ENCODE data around the gene ZC3H12C. TPM values are rescaled to one million over a fixed set of nuclear protein-coding genes. Genes with fewer than 3 reads are reported as not detected.

The ZC3H12C gene
- total RNA-seq, result 11.4 TPM
- long read RNA-seq, partial matches to known transcripts, result 0 of 7 reads
- long read RNA-seq, other reads (novel, unspliced or antisense), result 7 of 7 reads

DNA sequence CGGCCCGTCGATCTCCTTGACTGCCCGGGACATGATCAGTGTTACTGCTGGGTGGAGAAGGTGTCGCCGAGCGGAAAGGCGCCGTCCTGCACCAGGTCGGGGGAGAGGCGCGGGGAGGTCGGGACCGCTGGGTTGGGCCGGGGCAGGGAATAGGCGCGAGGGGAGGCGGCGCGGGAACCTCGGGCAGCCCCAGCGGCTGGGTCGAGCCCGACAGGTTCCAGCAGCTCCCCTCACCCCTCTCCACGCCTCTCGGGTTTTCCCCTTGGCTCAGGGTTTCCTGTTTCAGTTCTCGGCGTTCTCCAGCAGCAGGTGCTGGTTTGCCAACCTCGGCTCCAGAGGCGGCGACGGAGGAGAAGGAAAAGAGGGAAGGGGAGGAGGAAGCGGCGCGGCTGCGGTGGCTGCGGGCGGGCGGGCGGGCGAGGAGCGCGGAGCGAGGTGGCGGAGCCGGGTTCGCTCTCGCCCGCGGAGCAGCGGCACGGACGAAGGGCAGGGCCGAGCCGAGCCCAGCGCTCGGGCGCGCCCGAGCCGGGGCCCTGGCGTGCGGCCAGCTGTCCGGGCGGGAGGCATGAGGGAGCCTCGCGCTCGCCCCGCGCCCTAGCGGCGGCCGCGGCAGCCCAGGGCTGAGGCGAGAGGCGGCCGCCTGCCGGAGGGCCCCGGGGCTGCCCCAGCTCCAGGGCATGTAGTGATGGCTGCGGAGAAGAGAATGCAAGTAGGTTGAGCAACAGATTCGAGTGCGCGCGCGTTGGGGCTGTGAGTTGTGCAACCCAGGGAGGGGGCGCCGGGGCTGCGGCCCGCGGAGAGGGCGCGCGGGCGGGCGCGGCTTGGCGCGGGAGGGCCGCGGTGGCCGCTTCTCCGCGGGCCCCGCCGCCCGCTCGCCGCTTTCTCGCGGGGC, at the start of gene ZC3H12C:
TSS of gene ZC3H12C (plus strand) at position 878 of the 892 bp plus-strand sequence. CDS start 20 bp downstream, outside the sequence.
- Histone ChIP-seq H3K27me3 (ENCODE audit: low read depth) (no peaks in the 10 kb centered on the region), H3K4me3 (peak within 1 kb of the TSS; percentile 75), H3K27ac (peak within 1 kb of the TSS; percentile 92), H3K36me3 (no peaks in the 10 kb centered on the region), H3K9me3 (no peaks in the 10 kb centered on the region), H3K4me1 (peaks cover 26% of the 10 kb centered on the region)
- DNase-seq (peak; percentile 89), ATAC-seq (peak; percentile 90 to 93)
- intact Hi-C loops (cut with DNase I), result no loop called here
- TF ChIP-seq, protein P1, sequence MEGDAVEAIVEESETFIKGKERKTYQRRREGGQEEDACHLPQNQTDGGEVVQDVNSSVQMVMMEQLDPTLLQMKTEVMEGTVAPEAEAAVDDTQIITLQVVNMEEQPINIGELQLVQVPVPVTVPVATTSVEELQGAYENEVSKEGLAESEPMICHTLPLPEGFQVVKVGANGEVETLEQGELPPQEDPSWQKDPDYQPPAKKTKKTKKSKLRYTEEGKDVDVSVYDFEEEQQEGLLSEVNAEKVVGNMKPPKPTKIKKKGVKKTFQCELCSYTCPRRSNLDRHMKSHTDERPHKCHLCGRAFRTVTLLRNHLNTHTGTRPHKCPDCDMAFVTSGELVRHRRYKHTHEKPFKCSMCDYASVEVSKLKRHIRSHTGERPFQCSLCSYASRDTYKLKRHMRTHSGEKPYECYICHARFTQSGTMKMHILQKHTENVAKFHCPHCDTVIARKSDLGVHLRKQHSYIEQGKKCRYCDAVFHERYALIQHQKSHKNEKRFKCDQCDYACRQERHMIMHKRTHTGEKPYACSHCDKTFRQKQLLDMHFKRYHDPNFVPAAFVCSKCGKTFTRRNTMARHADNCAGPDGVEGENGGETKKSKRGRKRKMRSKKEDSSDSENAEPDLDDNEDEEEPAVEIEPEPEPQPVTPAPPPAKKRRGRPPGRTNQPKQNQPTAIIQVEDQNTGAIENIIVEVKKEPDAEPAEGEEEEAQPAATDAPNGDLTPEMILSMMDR (IDR thresholded peaks at IDR 0.05), result peak; percentile 27

DNA sequence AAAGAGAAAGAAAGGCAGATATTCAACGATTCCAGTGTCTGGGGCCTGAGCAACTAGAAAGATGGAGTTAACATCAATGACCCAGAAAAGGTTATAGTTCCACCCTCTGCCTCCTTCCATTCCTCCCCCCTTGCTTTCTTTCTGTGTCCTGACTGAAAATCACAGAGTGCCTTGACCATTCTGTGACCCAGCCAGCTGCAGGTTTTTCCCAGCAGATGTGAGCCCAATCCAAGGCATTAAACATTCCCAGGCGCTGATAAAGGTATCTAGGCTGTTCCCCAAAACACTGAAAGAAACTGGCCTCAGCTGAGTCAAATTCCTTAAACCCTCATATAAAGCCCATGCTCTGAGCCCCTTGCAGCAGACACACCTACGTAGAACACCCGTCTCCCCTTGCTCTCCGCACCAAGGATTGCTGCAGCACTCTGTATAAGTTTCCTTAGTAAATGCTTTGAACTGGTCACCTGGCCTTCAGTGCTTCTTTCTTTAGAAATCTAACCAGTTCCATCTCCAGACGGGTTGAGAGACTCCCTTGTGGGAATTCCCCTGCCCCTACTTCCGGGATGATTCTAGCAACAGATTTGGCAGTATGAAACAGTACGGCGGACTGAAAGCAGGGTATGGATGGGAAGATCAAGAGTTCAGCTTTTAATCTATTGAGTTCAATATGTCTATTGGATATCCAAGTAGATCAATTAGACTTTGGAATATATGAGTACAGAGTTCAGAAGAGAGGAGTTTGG, 48.8 kb upstream of the ZC3H12C start:
- ATAC-seq, result no peak
- Histone ChIP-seq H3K36me3 (no peaks in the 10 kb centered on the region), H3K27ac (no peak overlapping the region), H3K4me3 (no peak overlapping the region), H3K9me3 (no peaks in the 10 kb centered on the region), H3K27me3 (ENCODE audit: low read depth) (no peaks in the 10 kb centered on the region), H3K4me1 (no peaks in the 10 kb centered on the region)
- intact Hi-C loops (cut with DNase I), result no loop called here
- no peak for DNase-seq
- TF ChIP-seq, protein P1 (IDR thresholded peaks at IDR 0.05), result no peak

DNA sequence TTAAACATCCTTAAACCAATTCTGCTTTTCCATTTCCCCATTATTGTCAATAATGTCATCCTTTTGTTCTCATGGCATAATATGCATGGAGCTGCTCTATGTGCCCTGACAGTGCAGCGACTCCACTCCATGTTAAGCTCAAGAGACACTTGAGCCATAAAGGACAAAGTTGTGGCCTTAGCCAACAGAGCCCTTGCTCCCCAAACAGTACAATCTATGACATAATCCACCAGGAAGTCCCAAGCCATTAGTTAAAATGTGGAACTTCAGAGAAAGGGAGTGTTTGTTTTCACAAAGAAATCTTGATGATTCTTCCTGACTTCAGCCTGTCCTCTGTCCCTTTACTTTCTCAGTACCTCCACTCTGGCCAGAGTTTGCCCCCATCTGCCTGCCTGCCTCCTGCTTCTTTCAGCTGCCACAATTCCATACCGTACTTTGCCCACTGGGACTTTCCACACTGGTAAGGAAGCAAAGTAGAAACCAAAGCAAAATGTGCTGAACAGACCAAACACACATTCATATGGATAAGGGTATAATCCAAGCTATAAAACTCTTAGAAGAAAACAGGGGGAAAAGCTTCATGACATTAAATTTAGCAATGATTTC, 46.3 kb upstream of the ZC3H12C start:
- H3K36me3 ChIP-seq, result no peaks in the 10 kb centered on the region
- DNase-seq (no peak), ATAC-seq (peak; percentile 50 to 53)
- H3K4me3 ChIP-seq, result no peak overlapping the region
- no peaks in the 10 kb centered on the region for H3K4me1 ChIP-seq
- no peaks in the 10 kb centered on the region for H3K27me3 ChIP-seq (ENCODE audit: low read depth)
- H3K9me3 ChIP-seq, result no peaks in the 10 kb centered on the region
- no peak overlapping the region for H3K27ac ChIP-seq
- intact Hi-C loops (cut with DNase I), result no loop called here
- TF ChIP-seq, protein P1 (IDR thresholded peaks at IDR 0.05), result no peak

DNA sequence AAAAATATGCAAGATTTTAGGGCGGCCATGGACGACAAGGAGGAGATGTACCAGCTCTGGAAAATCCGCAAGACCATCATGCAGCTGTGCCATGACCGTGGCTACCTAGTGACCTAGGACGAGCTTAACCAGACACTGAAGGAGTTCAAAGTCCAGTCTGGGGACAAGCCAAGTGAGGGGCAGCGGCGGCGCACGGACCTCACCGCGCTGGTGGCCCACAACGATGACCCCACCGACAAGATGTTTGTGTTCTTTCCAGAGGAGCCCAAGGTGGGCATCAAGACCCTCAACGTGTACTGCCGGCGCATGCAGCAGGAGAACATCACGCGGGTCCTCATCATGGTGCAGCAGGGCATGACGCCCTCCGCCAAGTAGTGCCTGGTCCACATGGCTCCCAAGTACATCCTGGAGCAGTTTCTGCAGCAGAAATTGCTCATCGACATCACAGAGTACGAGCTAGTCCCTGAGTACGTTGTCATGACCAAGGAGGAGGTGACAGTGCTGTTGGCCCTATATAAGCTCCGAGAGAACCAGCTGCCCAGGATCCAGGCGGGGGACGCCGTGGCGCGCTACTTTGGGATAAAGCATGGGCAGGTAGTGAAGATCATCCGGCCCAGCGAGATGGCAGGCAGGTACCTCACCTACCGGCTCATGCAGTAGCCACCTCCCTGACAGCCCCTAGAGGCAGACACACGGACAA, 43.5 kb upstream of the ZC3H12C start:
- no peaks in the 10 kb centered on the region for H3K27me3 ChIP-seq (ENCODE audit: low read depth)
- TF ChIP-seq, protein P1 (IDR thresholded peaks at IDR 0.05), result no peak
- no peaks in the 10 kb centered on the region for H3K4me1 ChIP-seq
- H3K36me3 ChIP-seq, result no peaks in the 10 kb centered on the region
- intact Hi-C loops (cut with DNase I), result no loop called here
- H3K4me3 ChIP-seq, result no peak overlapping the region
- DNase-seq, result no peak
- H3K9me3 ChIP-seq, result peaks cover 3% of the 10 kb centered on the region
- ATAC-seq, result no peak
- H3K27ac ChIP-seq, result no peak overlapping the region

DNA sequence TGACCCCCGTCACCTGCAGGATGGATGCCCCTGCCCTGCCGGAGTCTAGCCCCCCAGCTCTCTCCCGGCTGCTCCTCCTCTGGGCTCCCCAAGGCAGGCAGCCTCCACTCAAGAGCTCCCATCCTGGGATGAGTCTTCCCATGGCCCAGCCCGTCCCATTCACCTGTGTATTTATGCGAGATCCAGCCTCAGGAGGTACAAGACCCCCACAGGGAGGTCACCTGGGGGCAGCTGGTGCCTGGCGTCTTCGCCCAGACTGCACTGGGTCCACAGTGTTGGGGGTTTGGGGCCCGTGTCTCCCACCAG, 43.0 kb upstream of the ZC3H12C start:
- DNase-seq, result no peak
- TF ChIP-seq, protein P1 (IDR thresholded peaks at IDR 0.05), result no peak
- H3K9me3 ChIP-seq, result peaks cover 3% of the 10 kb centered on the region
- no peak for ATAC-seq
- H3K36me3 ChIP-seq, result no peaks in the 10 kb centered on the region
- no peaks in the 10 kb centered on the region for H3K27me3 ChIP-seq (ENCODE audit: low read depth)
- no peaks in the 10 kb centered on the region for H3K4me1 ChIP-seq
- intact Hi-C loops (cut with DNase I), result no loop called here
- no peak overlapping the region for H3K27ac ChIP-seq
- no peak overlapping the region for H3K4me3 ChIP-seq
